Head of caudate nucleus (tissue), 42 donors: ENCODE measurements around the gene FADS3.

ENCODE experiments used
- DNase-seq, 42 donors: peaks; one replicate each; pipeline versions ENCODE4 v3.0.0 to v3.0.0-alpha.2; 2020 to 2021; ENCODE audit warnings: mixed read lengths in 7 of 42
- intact Hi-C: fragments of 100-400 bp; cut with DNase I; formaldehyde crosslinking; loops from one replicate; pipeline ENCODE4 v1.15.0; 2022

Gene FADS3

DNA sequence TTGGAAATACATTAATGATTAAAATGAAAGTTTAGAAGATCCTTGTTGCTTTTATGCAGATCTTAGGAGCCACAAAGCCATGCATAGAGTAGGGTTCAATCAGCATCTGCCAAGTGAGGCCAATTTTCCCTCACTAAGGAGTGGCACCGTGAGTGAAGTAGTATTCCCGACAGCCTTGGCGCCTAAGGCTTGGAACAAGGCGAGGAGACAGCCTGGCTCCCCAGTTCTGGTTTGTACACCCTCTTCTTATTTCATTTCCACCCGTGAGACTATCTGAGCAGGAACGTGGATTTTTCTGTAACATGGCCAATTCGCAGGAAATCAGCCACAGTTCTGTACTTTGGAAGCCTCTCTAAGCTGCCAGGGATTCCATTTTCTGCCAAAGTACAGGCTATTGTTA is 40.7 kb downstream of the FADS3 start:
- peak in 7 of 42 donors; percentile 26 to 61 (median 47) for DNase-seq
- intact Hi-C loops = no loop called here

DNA sequence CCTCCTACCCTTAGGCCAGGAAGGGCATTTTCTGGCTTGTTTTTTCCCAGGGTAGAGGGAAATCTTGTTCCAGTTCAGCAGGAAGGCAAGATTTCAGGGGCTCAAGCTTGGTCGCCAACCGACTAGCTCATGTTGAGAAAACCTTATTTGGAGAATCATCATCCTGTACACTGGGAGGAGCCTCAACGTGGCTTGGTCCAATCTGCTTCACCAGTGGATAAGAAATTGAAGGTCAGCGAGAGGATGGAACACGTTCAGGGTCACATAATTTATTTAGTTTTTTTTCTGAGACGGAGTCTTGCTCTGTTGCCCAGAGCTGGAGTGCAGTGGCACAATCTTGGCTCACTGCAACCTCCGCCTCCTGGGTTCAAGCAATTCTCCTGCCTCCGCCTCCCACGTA is 42.7 kb downstream of the FADS3 start:
- no peak for DNase-seq
- intact Hi-C loops = no loop called here

DNA sequence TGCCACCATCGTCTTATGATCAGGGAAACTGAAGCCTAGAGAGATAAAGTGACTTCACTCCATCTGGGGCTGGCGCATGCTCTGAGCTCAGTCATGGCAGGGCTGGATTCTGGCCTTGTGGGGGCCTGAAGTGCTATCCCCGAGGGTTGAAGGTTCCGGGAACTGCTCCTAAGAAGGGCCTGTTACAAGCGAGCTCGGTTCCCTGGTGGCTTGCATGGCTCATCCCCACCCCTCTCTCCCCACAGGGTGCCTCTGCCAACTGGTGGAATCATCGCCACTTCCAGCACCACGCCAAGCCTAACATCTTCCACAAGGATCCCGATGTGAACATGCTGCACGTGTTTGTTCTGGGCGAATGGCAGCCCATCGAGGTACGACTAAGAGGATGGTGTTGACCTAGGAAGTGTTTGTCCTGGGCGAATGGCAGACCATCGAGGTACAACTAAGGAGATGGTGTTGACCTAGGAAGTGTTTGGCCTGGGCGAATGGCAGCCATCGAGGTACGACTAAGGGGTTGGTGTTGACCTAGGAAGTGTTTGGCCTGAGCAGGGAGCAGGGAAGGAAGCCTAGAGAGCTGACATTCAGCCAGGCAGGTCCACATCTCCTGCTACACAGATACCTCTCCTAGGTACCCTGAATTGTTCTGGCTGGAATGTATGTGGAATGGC is 43.3 kb downstream of the FADS3 start:
- intact Hi-C loops = no loop called here
- DNase-seq = no peak

DNA sequence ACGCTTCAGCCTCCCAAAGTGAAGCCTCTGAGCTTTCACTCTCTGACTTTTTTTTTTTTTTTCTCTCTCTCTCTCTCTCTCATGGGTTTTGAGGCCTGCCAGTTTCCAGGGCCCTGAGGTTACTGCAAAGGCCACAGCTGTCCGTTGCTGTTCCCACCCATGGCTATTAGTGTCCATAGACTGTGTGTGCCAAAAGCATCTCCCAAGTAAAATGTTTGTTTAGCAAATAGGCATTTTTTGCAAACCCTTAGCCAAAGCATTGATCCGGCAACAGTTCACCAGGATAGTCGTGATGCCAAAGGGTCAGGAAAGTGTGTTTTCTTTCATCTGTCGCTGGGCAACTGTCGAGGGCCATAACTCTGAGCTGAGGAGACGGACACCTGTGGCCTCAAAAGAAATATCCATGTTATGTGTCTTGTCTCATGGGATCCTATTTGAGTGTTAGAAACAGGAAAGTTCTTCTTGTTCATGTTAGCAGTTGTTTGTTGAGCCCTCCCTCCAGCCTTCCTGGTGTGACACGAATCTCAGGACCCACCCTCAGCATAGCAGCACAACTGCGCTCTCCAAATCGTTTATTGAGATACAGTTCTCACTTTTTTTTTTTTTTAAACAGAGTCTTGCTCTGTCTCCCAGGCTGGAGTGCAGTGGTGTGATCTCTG is 44.9 kb downstream of the FADS3 start:
- intact Hi-C loops = no loop called here
- no peak for DNase-seq

DNA sequence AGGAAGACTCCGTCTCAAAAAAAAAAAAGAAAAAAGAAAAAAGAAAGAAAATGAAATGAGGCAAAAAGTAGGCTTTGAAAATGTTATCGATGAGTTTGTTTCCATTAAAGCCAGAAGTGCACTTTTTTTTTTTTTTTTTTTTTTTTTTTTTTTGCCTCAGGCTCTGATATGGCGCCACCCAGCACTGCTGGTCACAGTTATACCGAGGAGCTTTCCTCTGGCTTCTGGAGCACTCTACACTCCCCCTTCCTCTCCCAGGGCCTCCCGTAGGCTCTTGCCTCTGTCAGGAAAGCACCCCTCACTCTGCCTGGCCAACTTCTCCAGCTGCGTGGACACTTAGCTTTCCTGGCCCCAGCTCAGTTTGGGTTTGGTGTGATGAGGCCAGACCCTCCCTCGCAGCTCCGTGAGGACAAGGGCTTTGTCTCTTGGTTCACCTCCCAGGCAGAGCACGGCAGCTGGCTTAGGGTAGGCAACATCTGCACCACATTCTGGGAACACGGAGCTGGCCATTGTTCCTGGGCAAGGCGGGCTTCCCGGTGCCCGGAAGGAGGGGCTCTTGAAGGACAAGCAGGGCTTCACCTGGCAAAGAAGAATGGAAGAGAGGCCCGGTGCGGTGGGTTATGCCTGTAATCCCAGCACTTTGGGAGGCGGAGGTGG is 46.3 kb downstream of the FADS3 start:
- DNase-seq = no peak

DNA sequence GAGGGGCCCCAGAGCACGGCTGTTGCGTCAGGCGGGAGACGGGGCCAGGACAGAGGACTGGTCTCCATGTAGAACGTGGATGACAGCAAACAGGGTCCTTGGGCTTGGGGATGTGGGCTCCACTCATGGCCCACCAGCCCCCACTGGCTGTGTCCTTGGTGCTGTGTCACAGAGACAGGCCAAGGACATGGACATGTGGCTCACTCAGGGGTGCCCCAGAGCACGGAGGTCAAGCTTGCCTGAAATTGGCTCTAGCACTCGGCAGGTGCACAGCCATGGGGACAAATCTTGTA is 48.9 kb downstream of the FADS3 start:
- intact Hi-C loops = no loop called here
- no peak for DNase-seq

More for the DNA sequence above, 46.3 kb downstream of the FADS3 start:
- intact Hi-C loops = no loop called here

DNA sequence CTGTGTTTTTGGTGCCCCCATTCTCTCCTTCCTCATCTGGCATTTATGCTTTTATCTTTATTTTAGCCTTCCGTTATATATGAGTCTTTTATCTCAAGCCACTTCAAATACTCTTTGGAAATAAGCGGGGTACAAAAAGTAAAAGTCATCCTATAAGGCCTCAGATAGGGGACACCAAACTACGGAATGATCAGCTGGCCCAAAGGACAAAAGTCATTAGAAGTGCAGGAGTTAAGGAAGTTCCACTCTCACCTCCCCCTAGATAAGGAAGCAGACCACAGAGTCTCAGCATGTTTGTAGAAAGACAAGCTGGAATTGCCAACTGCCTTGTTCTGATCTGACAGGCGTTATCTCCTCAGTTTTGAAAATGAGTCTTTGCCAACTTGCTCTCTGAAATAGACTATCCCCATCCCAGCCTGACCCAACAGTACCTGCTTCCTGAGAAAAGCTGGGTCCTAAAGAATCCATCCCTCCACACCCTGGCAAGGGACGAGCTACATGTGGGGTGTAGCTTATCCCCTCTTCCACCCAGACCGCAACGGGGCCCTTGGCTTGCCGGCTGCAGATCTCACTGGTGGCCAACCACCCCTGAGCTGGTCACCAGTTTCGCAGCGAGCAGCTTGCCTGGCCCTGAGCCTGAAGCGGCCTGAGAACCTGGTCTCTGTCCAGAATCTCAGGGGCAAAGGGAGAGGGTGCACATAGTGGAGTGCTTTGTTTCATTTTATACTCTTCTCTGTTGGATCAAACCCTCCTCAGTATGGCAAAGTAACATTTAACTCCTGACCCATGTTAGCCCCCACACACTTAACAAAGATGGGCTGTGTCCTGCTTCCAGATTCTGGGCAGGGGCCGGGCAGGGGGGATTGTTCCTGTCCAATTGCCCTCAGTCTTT is 49.5 kb downstream of the FADS3 start:
- intact Hi-C loops = no loop called here
- peak in 33 of 42 donors; percentile 28 to 79 (median 55) for DNase-seq

DNA sequence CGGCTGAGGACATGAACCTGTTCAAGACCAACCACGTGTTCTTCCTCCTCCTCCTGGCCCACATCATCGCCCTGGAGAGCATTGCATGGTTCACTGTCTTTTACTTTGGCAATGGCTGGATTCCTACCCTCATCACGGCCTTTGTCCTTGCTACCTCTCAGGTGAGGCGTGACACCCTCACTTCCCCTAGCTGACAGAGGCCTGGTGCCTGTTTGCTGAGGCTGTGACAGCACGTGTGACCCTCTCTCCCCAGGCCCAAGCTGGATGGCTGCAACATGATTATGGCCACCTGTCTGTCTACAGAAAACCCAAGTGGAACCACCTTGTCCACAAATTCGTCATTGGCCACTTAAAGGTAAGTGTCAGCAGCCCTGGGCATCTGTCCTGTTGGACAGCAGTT is 51.0 kb downstream of the FADS3 start:
- DNase-seq = no peak

DNA sequence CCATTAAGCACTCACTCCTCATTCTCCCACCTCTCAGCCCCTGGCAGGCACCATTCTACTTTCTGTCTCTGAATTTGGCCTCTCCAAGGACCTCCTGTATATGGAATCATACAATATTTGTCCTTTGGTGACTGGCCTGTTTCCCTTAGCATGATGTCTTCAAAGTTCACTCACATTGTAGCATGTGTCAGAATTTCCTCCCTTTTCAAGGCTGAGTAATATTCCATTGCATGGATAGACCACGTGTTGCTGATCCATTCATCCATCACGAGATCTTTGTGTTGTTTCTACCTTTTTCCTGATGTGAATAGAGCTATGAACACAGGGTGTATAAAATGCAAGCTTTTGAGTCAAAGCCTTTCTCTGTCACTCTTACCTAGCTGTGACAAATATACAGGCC is 51.6 kb downstream of the FADS3 start:
- intact Hi-C loops = no loop called here
- DNase-seq = no peak

More for the DNA sequence above, 51.0 kb downstream of the FADS3 start:
- intact Hi-C loops = no loop called here

DNA sequence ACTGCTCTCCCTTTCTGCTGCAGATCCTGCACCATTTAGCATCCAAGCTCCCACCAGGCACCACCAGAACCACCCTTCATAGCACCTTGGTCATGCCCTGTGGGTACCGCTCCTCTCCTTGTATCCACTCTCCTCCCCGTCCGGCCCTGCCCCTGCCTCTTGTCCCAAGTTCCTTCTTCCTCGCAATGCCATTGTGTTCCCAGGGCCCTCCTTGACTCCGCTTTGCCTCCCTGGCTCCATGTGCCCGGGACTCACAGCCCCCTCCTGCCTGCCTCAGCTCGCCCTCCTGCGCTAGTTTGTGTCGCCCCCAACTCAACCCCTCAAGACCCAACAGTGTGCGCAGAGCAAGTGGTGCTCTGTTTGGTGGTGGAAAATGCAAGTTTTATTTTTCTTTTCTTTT is 52.4 kb downstream of the FADS3 start:
- intact Hi-C loops = no loop called here
- DNase-seq = no peak

DNA sequence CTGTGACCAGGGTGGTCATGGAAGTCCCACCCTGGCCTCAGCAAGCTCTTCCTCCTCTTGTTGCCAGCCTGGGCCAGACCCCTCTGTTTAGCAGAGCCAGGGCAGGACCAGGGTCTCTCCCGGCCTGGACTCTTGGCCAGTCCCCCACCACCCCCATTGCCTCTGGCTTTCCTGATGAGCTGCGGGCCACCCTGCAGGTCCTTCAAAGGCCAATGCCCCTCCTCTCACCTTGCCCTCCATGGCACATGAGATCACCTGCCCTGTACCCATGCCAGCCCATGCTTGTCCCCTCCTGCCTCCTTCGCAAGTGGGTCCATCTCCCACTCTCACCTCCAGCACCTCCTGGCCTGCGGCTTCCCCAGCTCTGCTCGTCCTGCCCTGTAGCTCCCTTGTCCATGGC is 52.8 kb downstream of the FADS3 start:
- DNase-seq = no peak
- intact Hi-C loops = no loop called here

DNA sequence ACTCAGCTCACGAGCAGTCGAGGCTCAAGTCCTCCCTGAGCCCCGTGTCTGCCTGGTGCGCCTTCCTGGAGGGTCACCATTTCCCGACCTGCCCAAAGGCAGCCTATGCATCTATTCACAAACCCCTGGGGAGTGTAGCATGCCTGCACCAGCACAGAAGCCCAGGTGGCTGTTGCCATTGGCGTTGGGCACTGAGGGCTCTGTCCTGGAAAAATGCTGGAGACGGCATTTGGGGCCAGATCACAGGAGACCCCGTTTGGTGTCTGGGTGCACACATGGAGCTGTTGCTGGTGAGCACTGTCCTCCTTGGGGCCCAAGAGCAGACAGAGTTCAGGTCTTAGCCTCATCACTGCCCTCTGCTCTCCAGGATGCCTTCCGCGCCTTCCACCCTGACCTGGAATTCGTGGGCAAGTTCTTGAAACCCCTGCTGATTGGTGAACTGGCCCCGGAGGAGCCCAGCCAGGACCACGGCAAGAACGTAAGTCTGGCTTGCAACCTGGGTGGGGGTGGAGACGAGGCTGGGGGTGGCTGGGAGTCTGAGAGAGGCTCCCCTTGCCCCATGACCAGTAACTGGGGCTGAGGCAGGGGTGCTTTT is 53.8 kb downstream of the FADS3 start:
- intact Hi-C loops = no loop called here
- DNase-seq = no peak

DNA sequence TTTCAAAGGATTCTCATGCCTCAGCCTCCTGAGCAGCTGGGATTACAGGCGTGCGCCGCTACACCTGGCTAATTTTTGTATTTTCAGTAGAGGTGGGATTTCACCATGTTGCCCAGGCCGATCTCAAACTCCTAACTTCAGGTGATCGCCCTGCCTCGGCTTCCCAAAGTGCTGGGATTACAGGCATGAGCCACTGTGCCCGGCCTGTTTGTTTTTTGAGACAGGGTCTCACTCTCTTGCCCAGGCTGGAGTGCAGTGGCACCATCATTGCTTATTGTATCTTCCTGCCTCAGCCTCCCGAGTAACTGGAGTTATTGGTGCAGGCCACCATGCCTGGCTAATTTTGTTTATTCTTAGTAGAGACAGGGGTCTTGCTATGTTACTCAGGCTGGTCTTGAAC is 55.2 kb downstream of the FADS3 start:
- intact Hi-C loops = no loop called here
- DNase-seq = no peak

DNA sequence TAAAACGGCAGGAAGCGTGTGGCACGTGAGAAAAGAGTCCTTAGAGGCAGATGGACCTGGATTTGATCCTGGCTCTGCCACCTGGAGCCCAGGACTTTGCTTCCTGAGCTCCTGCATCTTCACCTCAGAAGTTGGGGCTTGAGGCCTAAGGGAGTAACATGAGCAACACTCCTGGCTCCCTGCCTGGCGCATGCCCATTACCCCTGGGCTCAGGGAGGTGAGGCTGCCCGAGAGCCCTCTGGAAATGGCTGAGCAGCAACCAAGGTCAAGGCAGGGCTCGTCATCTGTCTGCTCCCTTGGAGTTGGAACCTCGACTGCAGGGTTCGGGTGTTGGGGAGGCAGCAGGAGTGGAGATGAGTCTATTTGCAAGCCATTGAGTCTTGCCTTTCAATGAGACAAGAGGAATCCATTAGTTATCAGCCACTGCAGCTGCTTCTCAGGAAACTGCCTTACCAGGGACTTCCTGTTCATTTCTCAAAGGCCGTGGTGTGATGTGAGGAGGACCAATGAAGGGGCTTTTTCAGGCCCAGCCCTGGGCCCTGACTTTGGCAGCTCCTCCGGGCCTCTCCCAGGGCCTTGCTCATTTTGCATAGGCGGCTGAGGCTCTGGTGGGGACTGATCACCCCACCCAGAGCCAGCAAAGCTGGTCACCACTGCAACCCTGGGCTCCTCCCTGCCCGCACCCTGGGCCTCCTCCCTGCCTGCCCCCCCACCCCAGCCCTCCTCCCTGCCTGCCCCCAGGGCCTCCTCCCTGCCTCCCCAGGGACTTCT is 56.9 kb downstream of the FADS3 start:
- peak in 17 of 42 donors; percentile 20 to 68 (median 38) for DNase-seq
- intact Hi-C loops = no loop called here

DNA sequence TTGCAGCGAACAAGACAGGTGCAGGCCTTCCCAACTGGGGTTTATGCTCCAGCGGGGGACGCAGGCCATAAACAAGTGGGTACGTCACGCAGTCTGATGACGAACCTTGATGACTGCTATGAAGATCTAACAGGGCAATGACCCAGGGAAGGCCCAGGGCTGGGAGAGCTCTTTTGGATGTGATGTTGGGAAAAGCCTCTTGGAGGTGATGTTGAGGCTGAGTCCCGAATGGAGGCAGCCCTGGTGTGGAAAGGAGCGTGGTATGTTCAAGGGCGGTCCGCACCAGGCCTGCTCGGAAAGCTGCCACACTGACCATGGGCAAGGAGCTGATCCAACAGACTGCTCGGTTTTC is 57.4 kb downstream of the FADS3 start:
- DNase-seq = no peak
- intact Hi-C loops = no loop called here

DNA sequence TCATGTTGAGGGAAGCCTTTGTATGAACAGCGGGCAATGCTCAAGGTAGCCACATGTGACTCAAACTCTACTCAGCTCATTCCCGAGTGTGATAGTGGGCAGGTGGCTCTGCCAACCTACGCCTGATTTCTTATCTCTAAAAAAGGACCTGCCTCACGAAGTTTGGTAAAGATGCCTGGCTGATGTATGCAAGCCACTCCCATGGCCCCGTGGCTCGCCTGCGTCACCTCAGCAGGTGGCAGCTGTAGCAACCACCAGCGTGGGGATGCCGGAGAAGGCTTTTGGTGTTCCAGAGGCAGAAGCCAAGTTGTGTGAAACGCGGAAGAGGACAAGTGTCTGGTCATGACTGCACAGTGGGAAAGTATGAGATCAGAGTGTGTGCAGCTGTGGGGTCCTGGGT is 57.9 kb downstream of the FADS3 start:
- intact Hi-C loops = no loop called here
- DNase-seq = no peak

DNA sequence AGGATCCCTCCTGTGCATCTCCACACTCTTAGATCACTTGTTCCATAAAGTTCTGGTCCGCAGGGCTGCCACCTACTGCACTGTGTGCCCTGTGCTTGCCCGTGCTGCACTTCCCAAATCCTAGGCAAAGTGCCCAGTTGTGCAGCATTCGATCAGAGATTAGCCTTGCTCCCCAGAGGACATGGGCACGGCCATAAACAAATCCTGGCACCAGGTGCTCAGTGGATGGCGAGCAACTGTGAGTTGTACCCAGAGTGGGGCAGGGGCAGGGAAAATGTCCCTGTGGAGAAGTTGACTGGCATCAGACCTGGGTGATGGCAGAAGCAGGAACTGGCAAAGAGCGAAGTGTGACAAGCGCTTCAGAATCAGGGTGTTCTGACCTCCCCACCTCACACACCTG is 58.6 kb downstream of the FADS3 start:
- no peak for DNase-seq
- intact Hi-C loops = no loop called here

DNA sequence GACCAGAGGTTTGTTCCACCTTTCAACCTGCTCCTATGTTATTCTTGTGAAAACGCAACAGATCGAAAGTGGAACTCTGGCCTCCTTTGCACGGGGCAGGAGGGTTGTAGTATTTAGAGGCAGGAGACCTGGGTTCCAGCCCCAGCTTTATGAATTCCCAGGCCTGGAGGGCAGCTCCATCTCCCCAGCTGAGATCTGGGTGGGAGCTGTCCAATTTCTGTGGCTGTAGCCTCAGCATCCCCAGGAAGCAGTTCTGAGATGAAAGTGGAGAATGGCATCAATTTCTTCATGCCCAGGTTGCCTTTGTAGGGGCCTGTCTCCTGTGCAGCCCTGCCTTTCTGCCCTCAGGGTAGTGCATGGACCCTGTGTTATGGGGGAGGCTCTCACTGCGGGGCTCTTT is 59.1 kb downstream of the FADS3 start:
- no peak for DNase-seq
- intact Hi-C loops = no loop called here
